Stimulated activated CD4-positive, alpha-beta T cell treated with anti-CD3 and anti-CD28 coated beads, Interleukin-2, amount 100 ng/mL, for 24 hours (primary cell): ENCODE results near the gene GCKR.
"Not testable (repeated sequence)": the region's sequence is repeated elsewhere in the genome, so short reads cannot be mapped to it uniquely, and the experiment has no call there.

Source experiments
- DNase-seq, 2 donors: peaks; one replicate each; pipeline ENCODE4 v3.0.0-alpha.2; 2020

The GCKR gene

GRCh38 chr2:27509326-27509725 is 12.7 kb downstream of the GCKR start:
- DNase-seq = no peak

GRCh38 chr2:27518113-27518781 is 21.6 kb downstream of the GCKR start:
- DNase-seq = no peak

- no peak for DNase-seq
Observed at GRCh38 chr2:27518782-27519113, 22.1 kb downstream of the GCKR start.

- DNase-seq = no peak
Observed at GRCh38 chr2:27520316-27520715, 23.7 kb downstream of the GCKR start.

- no peak for DNase-seq
Observed at GRCh38 chr2:27522400-27522945, 25.8 kb downstream of the GCKR start.

- no peak for DNase-seq
Observed at GRCh38 chr2:27527182-27527581, 30.5 kb downstream of the GCKR start.

GRCh38 chr2:27531983-27532382 is 35.3 kb downstream of the GCKR start:
- DNase-seq = no peak

GRCh38 chr2:27537287-27537686 is 40.6 kb downstream of the GCKR start:
- DNase-seq = no peak

GRCh38 chr2:27538839-27539450 is 42.3 kb downstream of the GCKR start:
- DNase-seq = not testable (repeated sequence)

GRCh38 chr2:27539649-27540048 is 43.0 kb downstream of the GCKR start:
- DNase-seq = not testable (repeated sequence)

GRCh38 chr2:27544143-27544821 is 47.6 kb downstream of the GCKR start:
- no peak for DNase-seq

GRCh38 chr2:27545348-27546141 is 48.9 kb downstream of the GCKR start:
- DNase-seq = no peak

- no peak for DNase-seq
Observed at GRCh38 chr2:27549303-27549702, 52.7 kb downstream of the GCKR start.

GRCh38 chr2:27551514-27551913 is 54.9 kb downstream of the GCKR start:
- no peak for DNase-seq

- DNase-seq = no peak
Observed at GRCh38 chr2:27552941-27553340, 56.3 kb downstream of the GCKR start.

- not testable (repeated sequence) for DNase-seq
Observed at GRCh38 chr2:27554451-27554850, 57.8 kb downstream of the GCKR start.

GRCh38 chr2:27559228-27559627 is 62.6 kb downstream of the GCKR start:
- DNase-seq = no peak

- DNase-seq = no peak
Observed at GRCh38 chr2:27561060-27561459, 64.4 kb downstream of the GCKR start.

- no peak for DNase-seq
Observed at GRCh38 chr2:27566628-27567027, 70.0 kb downstream of the GCKR start.

GRCh38 chr2:27569398-27569797 is 72.8 kb downstream of the GCKR start:
- DNase-seq = no peak

- DNase-seq = no peak
Observed at GRCh38 chr2:27571197-27571596, 74.6 kb downstream of the GCKR start.

- DNase-seq = no peak
Observed at GRCh38 chr2:27571681-27572080, 75.0 kb downstream of the GCKR start.

GRCh38 chr2:27572439-27572838 is 75.8 kb downstream of the GCKR start:
- DNase-seq = no peak
